ENCODE data around the gene FOXN3.

FOXN3 gene

GRCh38 chr14:89283327-89284060 lies 133.5 kb downstream of the FOXN3 start:
- H4K91ac ChIP-seq (ENCODE audit: low read depth, low read length), result no peak overlapping the region
- peaks cover 3% of the 10 kb centered on the region for H3K79me2 ChIP-seq (ENCODE audit: control insufficient read depth, insufficient read depth, low read length, poor library complexity)
- H3K18ac ChIP-seq (ENCODE audit: low read length), result no peak overlapping the region
- H3K14ac ChIP-seq (ENCODE audit: low read length), result no peak overlapping the region
- no peak overlapping the region for H3K4me3 ChIP-seq (ENCODE audit: low read depth, low read length)
- H4K8ac ChIP-seq (ENCODE audit: low read depth, low read length), result no peak overlapping the region
- peaks cover 11 to 14% of the 10 kb centered on the region in 2 experiments for H3K4me1 ChIP-seq (ENCODE audit: control insufficient read depth in 1 of 2, insufficient read depth in 2 of 2, low read length in 2 of 2)
- no peak overlapping the region for H2AK5ac ChIP-seq (ENCODE audit: low read length)
- no peak overlapping the region for H2AFZ ChIP-seq (ENCODE audit: insufficient read depth, low read length, poor library complexity)
- no peak overlapping the region for H2BK120ac ChIP-seq (ENCODE audit: insufficient read depth, low read length, poor library complexity)
- no peak overlapping the region for H3K4me2 ChIP-seq (ENCODE audit: low read length)
- no peak overlapping the region for H2BK5ac ChIP-seq (ENCODE audit: low read depth, low read length, poor library complexity)
- no peaks in the 10 kb centered on the region for H3K9me3 ChIP-seq (ENCODE audit: insufficient read depth, low read depth, low read length)
- H3K27ac ChIP-seq (ENCODE audit: low read depth, low read length), result no peak overlapping the region
- H3K79me1 ChIP-seq (ENCODE audit: low read length), result peaks cover 3% of the 10 kb centered on the region
- WGBS (ENCODE audit: extremely low coverage, insufficient coverage, insufficient read length), result no CpG with 5 or more reads among the region's 6 CpGs
- no peaks in the 10 kb centered on the region for H3K27me3 ChIP-seq (ENCODE audit: insufficient read depth, low read length)
- no peak overlapping the region for H4K12ac ChIP-seq (ENCODE audit: low read depth, low read length)
- H3K23ac ChIP-seq (ENCODE audit: low read length), result no peak overlapping the region
- H3K9ac ChIP-seq (ENCODE audit: low read length), result no peak overlapping the region
- H3K4ac ChIP-seq (ENCODE audit: low read depth, low read length), result no peak overlapping the region
- no peak for DNase-seq
- peaks cover 9 to 10% of the 10 kb centered on the region in 2 experiments for H3K36me3 ChIP-seq (ENCODE audit: control insufficient read depth in 1 of 2, insufficient read depth in 2 of 2, low read length in 2 of 2)
- no peak overlapping the region for H2BK12ac ChIP-seq (ENCODE audit: low read length)

GRCh38 chr14:89282191-89282590 lies 134.8 kb downstream of the FOXN3 start:
- peaks cover 11 to 14% of the 10 kb centered on the region in 2 experiments for H3K4me1 ChIP-seq (ENCODE audit: control insufficient read depth in 1 of 2, insufficient read depth in 2 of 2, low read length in 2 of 2)
- H2AFZ ChIP-seq (ENCODE audit: insufficient read depth, low read length, poor library complexity), result no peak overlapping the region
- no peak overlapping the region for H3K23ac ChIP-seq (ENCODE audit: low read length)
- no CpG with 5 or more reads among the region's 4 CpGs for WGBS (ENCODE audit: extremely low coverage, insufficient coverage, insufficient read length)
- H4K91ac ChIP-seq (ENCODE audit: low read depth, low read length), result no peak overlapping the region
- H4K8ac ChIP-seq (ENCODE audit: low read depth, low read length), result no peak overlapping the region
- H2AK5ac ChIP-seq (ENCODE audit: low read length), result no peak overlapping the region
- no peaks in the 10 kb centered on the region for H3K9me3 ChIP-seq (ENCODE audit: insufficient read depth, low read depth, low read length)
- no peak overlapping the region for H3K18ac ChIP-seq (ENCODE audit: low read length)
- H3K14ac ChIP-seq (ENCODE audit: low read length), result no peak overlapping the region
- peaks cover 10 to 11% of the 10 kb centered on the region in 2 experiments for H3K36me3 ChIP-seq (ENCODE audit: control insufficient read depth in 1 of 2, insufficient read depth in 2 of 2, low read length in 2 of 2)
- no peaks in the 10 kb centered on the region for H3K27me3 ChIP-seq (ENCODE audit: insufficient read depth, low read length)
- DNase-seq, result no peak
- H3K79me2 ChIP-seq (ENCODE audit: control insufficient read depth, insufficient read depth, low read length, poor library complexity), result peaks cover 3% of the 10 kb centered on the region
- H3K79me1 ChIP-seq (ENCODE audit: low read length), result peaks cover 3% of the 10 kb centered on the region
- H2BK120ac ChIP-seq (ENCODE audit: insufficient read depth, low read length, poor library complexity), result no peak overlapping the region
- no peak overlapping the region for H3K4me3 ChIP-seq (ENCODE audit: low read depth, low read length)
- H2BK12ac ChIP-seq (ENCODE audit: low read length), result no peak overlapping the region
- H3K9ac ChIP-seq (ENCODE audit: low read length), result no peak overlapping the region
- H3K4ac ChIP-seq (ENCODE audit: low read depth, low read length), result no peak overlapping the region
- H3K4me2 ChIP-seq (ENCODE audit: low read length), result no peak overlapping the region
- H3K27ac ChIP-seq (ENCODE audit: low read depth, low read length), result no peak overlapping the region
- H2BK5ac ChIP-seq (ENCODE audit: low read depth, low read length, poor library complexity), result no peak overlapping the region
- no peak overlapping the region for H4K12ac ChIP-seq (ENCODE audit: low read depth, low read length)

- H3K4me2 ChIP-seq (ENCODE audit: low read length), result no peak overlapping the region
- H4K8ac ChIP-seq (ENCODE audit: low read depth, low read length), result no peak overlapping the region
- H2BK12ac ChIP-seq (ENCODE audit: low read length), result no peak overlapping the region
- H3K79me2 ChIP-seq (ENCODE audit: control insufficient read depth, insufficient read depth, low read length, poor library complexity), result peaks cover 2% of the 10 kb centered on the region
- H2AK5ac ChIP-seq (ENCODE audit: low read length), result no peak overlapping the region
- no peak overlapping the region for H4K91ac ChIP-seq (ENCODE audit: low read depth, low read length)
- peaks cover 3% of the 10 kb centered on the region for H3K79me1 ChIP-seq (ENCODE audit: low read length)
- H3K23ac ChIP-seq (ENCODE audit: low read length), result no peak overlapping the region
- H3K27me3 ChIP-seq (ENCODE audit: insufficient read depth, low read length), result no peaks in the 10 kb centered on the region
- no CpG with 5 or more reads among the region's 10 CpGs for WGBS (ENCODE audit: extremely low coverage, insufficient coverage, insufficient read length)
- peaks cover 9 to 13% of the 10 kb centered on the region in 2 experiments for H3K36me3 ChIP-seq (ENCODE audit: control insufficient read depth in 1 of 2, insufficient read depth in 2 of 2, low read length in 2 of 2)
- H3K14ac ChIP-seq (ENCODE audit: low read length), result no peak overlapping the region
- H2AFZ ChIP-seq (ENCODE audit: insufficient read depth, low read length, poor library complexity), result no peak overlapping the region
- H3K4me1 ChIP-seq (ENCODE audit: control insufficient read depth in 1 of 2, insufficient read depth in 2 of 2, low read length in 2 of 2), result peaks cover 8 to 14% of the 10 kb centered on the region in 2 experiments
- H3K4me3 ChIP-seq (ENCODE audit: low read depth, low read length), result no peak overlapping the region
- H3K18ac ChIP-seq (ENCODE audit: low read length), result no peak overlapping the region
- H2BK5ac ChIP-seq (ENCODE audit: low read depth, low read length, poor library complexity), result no peak overlapping the region
- no peak overlapping the region for H4K12ac ChIP-seq (ENCODE audit: low read depth, low read length)
- no peaks in the 10 kb centered on the region for H3K9me3 ChIP-seq (ENCODE audit: insufficient read depth, low read depth, low read length)
- H3K27ac ChIP-seq (ENCODE audit: low read depth, low read length), result no peak overlapping the region
- no peak overlapping the region for H3K9ac ChIP-seq (ENCODE audit: low read length)
- H2BK120ac ChIP-seq (ENCODE audit: insufficient read depth, low read length, poor library complexity), result no peak overlapping the region
- H3K4ac ChIP-seq (ENCODE audit: low read depth, low read length), result no peak overlapping the region
- no peak for DNase-seq
These were observed 136.4 kb downstream of the FOXN3 start for GRCh38 chr14:89280600-89280999.

- H3K79me2 ChIP-seq (ENCODE audit: control insufficient read depth, insufficient read depth, low read length, poor library complexity), result peaks cover 2% of the 10 kb centered on the region
- no peak for DNase-seq
- no peak overlapping the region for H4K12ac ChIP-seq (ENCODE audit: low read depth, low read length)
- H3K4ac ChIP-seq (ENCODE audit: low read depth, low read length), result no peak overlapping the region
- H3K9ac ChIP-seq (ENCODE audit: low read length), result no peak overlapping the region
- no peak overlapping the region for H2AFZ ChIP-seq (ENCODE audit: insufficient read depth, low read length, poor library complexity)
- H2AK5ac ChIP-seq (ENCODE audit: low read length), result no peak overlapping the region
- no peak overlapping the region for H2BK12ac ChIP-seq (ENCODE audit: low read length)
- H3K4me2 ChIP-seq (ENCODE audit: low read length), result no peak overlapping the region
- no peaks in the 10 kb centered on the region for H3K9me3 ChIP-seq (ENCODE audit: insufficient read depth, low read depth, low read length)
- H3K27me3 ChIP-seq (ENCODE audit: insufficient read depth, low read length), result no peaks in the 10 kb centered on the region
- no peak overlapping the region for H4K91ac ChIP-seq (ENCODE audit: low read depth, low read length)
- no peak overlapping the region for H3K4me3 ChIP-seq (ENCODE audit: low read depth, low read length)
- H3K79me1 ChIP-seq (ENCODE audit: low read length), result peaks cover 3% of the 10 kb centered on the region
- H3K27ac ChIP-seq (ENCODE audit: low read depth, low read length), result no peak overlapping the region
- H2BK5ac ChIP-seq (ENCODE audit: low read depth, low read length, poor library complexity), result no peak overlapping the region
- no peak overlapping the region for H4K8ac ChIP-seq (ENCODE audit: low read depth, low read length)
- WGBS (ENCODE audit: extremely low coverage, insufficient coverage, insufficient read length), result no CpG with 5 or more reads among the region's 9 CpGs
- H3K4me1 ChIP-seq (ENCODE audit: control insufficient read depth in 1 of 2, insufficient read depth in 2 of 2, low read length in 2 of 2), result peaks cover 5 to 13% of the 10 kb centered on the region in 2 experiments
- H3K14ac ChIP-seq (ENCODE audit: low read length), result no peak overlapping the region
- peaks cover 9 to 13% of the 10 kb centered on the region in 2 experiments for H3K36me3 ChIP-seq (ENCODE audit: control insufficient read depth in 1 of 2, insufficient read depth in 2 of 2, low read length in 2 of 2)
- no peak overlapping the region for H3K18ac ChIP-seq (ENCODE audit: low read length)
- H3K23ac ChIP-seq (ENCODE audit: low read length), result no peak overlapping the region
- H2BK120ac ChIP-seq (ENCODE audit: insufficient read depth, low read length, poor library complexity), result no peak overlapping the region
These were observed 137.3 kb downstream of the FOXN3 start for GRCh38 chr14:89279649-89280232.
